Activated T-helper 2 cell treated with anti-CD3 and anti-CD28 coated beads, Interferon-gamma antibody, Interleukin-2, Interleukin-4, amounts not matched to agents 10 μg/mL and 5 μg/mL and 100 μg/mL, durations not matched to agents 14 hours and 24 hours and 36 hours (primary cell): Measurements from ENCODE around the gene OR52E8. TPM values are rescaled to one million over a fixed set of nuclear protein-coding genes. Genes with fewer than 3 reads are reported as not detected.

Experiments used
- DNase-seq: peaks from one replicate; pipeline ENCODE4 v3.0.0; 2021; ENCODE audit warnings: low spot score
- H3K27ac Mint-ChIP-seq: one replicate; pipeline ENCODE4 v1.8.0; 2021; ENCODE audit warnings: mixed read lengths
- H3K27me3 Mint-ChIP-seq: one replicate; pipeline ENCODE4 v1.8.0; 2021; ENCODE audit warnings: low read depth, mixed read lengths
- H3K36me3 Mint-ChIP-seq: one replicate; pipeline ENCODE4 v1.8.0; 2021; ENCODE audit warnings: low read depth, mixed read lengths
- H3K4me1 Mint-ChIP-seq: one replicate; pipeline ENCODE4 v1.8.0; 2021; ENCODE audit warnings: low read depth, mixed read lengths
- H3K4me3 Mint-ChIP-seq: one replicate; pipeline ENCODE4 v1.8.0; 2021; ENCODE audit warnings: low read depth, mild to moderate bottlenecking, moderate library complexity, mixed read lengths
- H3K9me3 Mint-ChIP-seq: one replicate; pipeline ENCODE4 v1.8.0; 2021; ENCODE audit warnings: mixed read lengths
- intact Hi-C: fragments of 100-400 bp; cut with micrococcal nuclease; formaldehyde crosslinking; loops from one replicate; pipeline ENCODE4 v1.15.1; 2023
- total RNA-seq: library from RNA; stranded (reverse); gene quantifications from 2 replicates; pipeline ENCODE4 v1.2.3, GENCODE V29; 2022

OR52E8 gene
- total RNA-seq, result not detected in 2 replicates

GRCh38 chr11:5857590-5857989, at the start of gene OR52E8:
Gene OR52E8 (minus strand): TSS chr11:5857690. CDS start chr11:5857690, 0 bp downstream.
- H3K36me3 Mint-ChIP-seq, result no peaks in the 10 kb centered on the region
- H3K27ac Mint-ChIP-seq, result no peak within 1 kb of the TSS
- H3K4me3 Mint-ChIP-seq, result no peak within 1 kb of the TSS
- no peaks in the 10 kb centered on the region for H3K27me3 Mint-ChIP-seq
- intact Hi-C loops, result no loop called here
- no peaks in the 10 kb centered on the region for H3K9me3 Mint-ChIP-seq
- no peaks in the 10 kb centered on the region for H3K4me1 Mint-ChIP-seq
- no peak for DNase-seq

GRCh38 chr11:5899534-5899933, 42.0 kb upstream of the OR52E8 start:
- no peaks in the 10 kb centered on the region for H3K27me3 Mint-ChIP-seq
- H3K4me1 Mint-ChIP-seq, result no peaks in the 10 kb centered on the region
- no peaks in the 10 kb centered on the region for H3K36me3 Mint-ChIP-seq
- no peak for DNase-seq
- intact Hi-C loops, result no loop called here
- no peak overlapping the region for H3K4me3 Mint-ChIP-seq
- H3K27ac Mint-ChIP-seq, result no peak overlapping the region
- no peaks in the 10 kb centered on the region for H3K9me3 Mint-ChIP-seq

GRCh38 chr11:5892908-5893307, 35.4 kb upstream of the OR52E8 start, which contains the start of gene OR52E5:
Gene OR52E5 (plus strand): TSS chr11:5893208. CDS start chr11:5900777, 7,569 bp downstream.
- no peak for DNase-seq
- H3K4me1 Mint-ChIP-seq, result no peaks in the 10 kb centered on the region
- no peaks in the 10 kb centered on the region for H3K36me3 Mint-ChIP-seq
- peaks cover 2% of the 10 kb centered on the region for H3K27me3 Mint-ChIP-seq
- no peak within 1 kb of the TSS for H3K4me3 Mint-ChIP-seq
- intact Hi-C loops, result no loop called here
- H3K9me3 Mint-ChIP-seq, result no peaks in the 10 kb centered on the region
- no peak within 1 kb of the TSS for H3K27ac Mint-ChIP-seq

GRCh38 chr11:5891216-5891800, 33.8 kb upstream of the OR52E8 start:
- no peak for DNase-seq
- H3K27me3 Mint-ChIP-seq, result peaks cover 3% of the 10 kb centered on the region
- H3K36me3 Mint-ChIP-seq, result no peaks in the 10 kb centered on the region
- no peak overlapping the region for H3K27ac Mint-ChIP-seq
- intact Hi-C loops, result no loop called here
- H3K9me3 Mint-ChIP-seq, result no peaks in the 10 kb centered on the region
- no peak overlapping the region for H3K4me3 Mint-ChIP-seq
- no peaks in the 10 kb centered on the region for H3K4me1 Mint-ChIP-seq

- no peaks in the 10 kb centered on the region for H3K36me3 Mint-ChIP-seq
- no peak overlapping the region for H3K4me3 Mint-ChIP-seq
- peaks cover 3% of the 10 kb centered on the region for H3K27me3 Mint-ChIP-seq
- H3K27ac Mint-ChIP-seq, result no peak overlapping the region
- DNase-seq, result no peak
- no peaks in the 10 kb centered on the region for H3K4me1 Mint-ChIP-seq
- intact Hi-C loops, result no loop called here
- no peaks in the 10 kb centered on the region for H3K9me3 Mint-ChIP-seq
Observed at GRCh38 chr11:5887661-5888060, 30.2 kb upstream of the OR52E8 start.

- Mint-ChIP-seq H3K4me3 (no peak overlapping the region), H3K27me3 (peaks cover 3% of the 10 kb centered on the region), H3K4me1 (no peaks in the 10 kb centered on the region), H3K27ac (no peak overlapping the region), H3K9me3 (no peaks in the 10 kb centered on the region), H3K36me3 (no peaks in the 10 kb centered on the region)
- DNase-seq, result no peak
- intact Hi-C loops, result no loop called here
Observed at GRCh38 chr11:5887172-5887571, 29.7 kb upstream of the OR52E8 start.

GRCh38 chr11:5881756-5882155, 24.3 kb upstream of the OR52E8 start:
- H3K36me3 Mint-ChIP-seq, result no peaks in the 10 kb centered on the region
- no peaks in the 10 kb centered on the region for H3K9me3 Mint-ChIP-seq
- no peak for DNase-seq
- no peak overlapping the region for H3K4me3 Mint-ChIP-seq
- H3K27me3 Mint-ChIP-seq, result no peaks in the 10 kb centered on the region
- no peaks in the 10 kb centered on the region for H3K4me1 Mint-ChIP-seq
- intact Hi-C loops, result no loop called here
- no peak overlapping the region for H3K27ac Mint-ChIP-seq

GRCh38 chr11:5880329-5880728, 22.8 kb upstream of the OR52E8 start, which contains the start of gene OR52E4:
Gene OR52E4 (plus strand): TSS chr11:5880629. CDS start chr11:5884293, 3,664 bp downstream.
- Mint-ChIP-seq H3K4me1 (no peaks in the 10 kb centered on the region), H3K27ac (no peak within 1 kb of the TSS), H3K36me3 (no peaks in the 10 kb centered on the region), H3K27me3 (no peaks in the 10 kb centered on the region), H3K4me3 (no peak within 1 kb of the TSS), H3K9me3 (no peaks in the 10 kb centered on the region)
- DNase-seq, result no peak
- intact Hi-C loops, result no loop called here

GRCh38 chr11:5878564-5878963, 21.1 kb upstream of the OR52E8 start:
- no peak overlapping the region for H3K4me3 Mint-ChIP-seq
- H3K27ac Mint-ChIP-seq, result no peak overlapping the region
- H3K27me3 Mint-ChIP-seq, result no peaks in the 10 kb centered on the region
- intact Hi-C loops, result no loop called here
- no peaks in the 10 kb centered on the region for H3K4me1 Mint-ChIP-seq
- no peaks in the 10 kb centered on the region for H3K36me3 Mint-ChIP-seq
- no peak for DNase-seq
- no peaks in the 10 kb centered on the region for H3K9me3 Mint-ChIP-seq

- no peaks in the 10 kb centered on the region for H3K4me1 Mint-ChIP-seq
- no peak overlapping the region for H3K4me3 Mint-ChIP-seq
- DNase-seq, result no peak
- no peaks in the 10 kb centered on the region for H3K9me3 Mint-ChIP-seq
- H3K27me3 Mint-ChIP-seq, result no peaks in the 10 kb centered on the region
- intact Hi-C loops, result no loop called here
- H3K36me3 Mint-ChIP-seq, result no peaks in the 10 kb centered on the region
- H3K27ac Mint-ChIP-seq, result no peak overlapping the region
Observed at GRCh38 chr11:5865826-5866225, 8.3 kb upstream of the OR52E8 start.

GRCh38 chr11:5851002-5851401, 6.5 kb downstream of the OR52E8 start:
- Mint-ChIP-seq H3K27me3 (no peaks in the 10 kb centered on the region), H3K27ac (no peak overlapping the region), H3K9me3 (no peaks in the 10 kb centered on the region), H3K4me3 (no peak overlapping the region), H3K36me3 (no peaks in the 10 kb centered on the region), H3K4me1 (no peaks in the 10 kb centered on the region)
- DNase-seq, result no peak
- intact Hi-C loops, result no loop called here

GRCh38 chr11:5847711-5848110, 9.8 kb downstream of the OR52E8 start:
- no peak for DNase-seq
- H3K36me3 Mint-ChIP-seq, result no peaks in the 10 kb centered on the region
- no peaks in the 10 kb centered on the region for H3K27me3 Mint-ChIP-seq
- H3K9me3 Mint-ChIP-seq, result no peaks in the 10 kb centered on the region
- intact Hi-C loops, result no loop called here
- no peak overlapping the region for H3K27ac Mint-ChIP-seq
- H3K4me3 Mint-ChIP-seq, result no peak overlapping the region
- no peaks in the 10 kb centered on the region for H3K4me1 Mint-ChIP-seq

GRCh38 chr11:5846701-5847100, 10.8 kb downstream of the OR52E8 start:
- no peaks in the 10 kb centered on the region for H3K36me3 Mint-ChIP-seq
- H3K27me3 Mint-ChIP-seq, result no peaks in the 10 kb centered on the region
- H3K4me3 Mint-ChIP-seq, result no peak overlapping the region
- H3K9me3 Mint-ChIP-seq, result no peaks in the 10 kb centered on the region
- no peaks in the 10 kb centered on the region for H3K4me1 Mint-ChIP-seq
- H3K27ac Mint-ChIP-seq, result no peak overlapping the region
- no peak for DNase-seq
- intact Hi-C loops, result no loop called here

- no peaks in the 10 kb centered on the region for H3K36me3 Mint-ChIP-seq
- no peak within 1 kb of the TSS for H3K27ac Mint-ChIP-seq
- no peaks in the 10 kb centered on the region for H3K4me1 Mint-ChIP-seq
- H3K27me3 Mint-ChIP-seq, result no peaks in the 10 kb centered on the region
- DNase-seq, result no peak
- intact Hi-C loops, result no loop called here
- no peak within 1 kb of the TSS for H3K4me3 Mint-ChIP-seq
- H3K9me3 Mint-ChIP-seq, result no peaks in the 10 kb centered on the region
Observed at GRCh38 chr11:5841797-5842196, 15.7 kb downstream of the OR52E8 start, which contains the start of gene OR52E6. Gene OR52E6 (minus strand): TSS chr11:5841897. CDS start chr11:5841897, 0 bp downstream.
